HEK293 (cell line): ENCODE data around the gene LARP1.

ENCODE experiments used
- GLI2 ChIP-seq: fragments of 450-650 bp; formaldehyde crosslinking; IDR thresholded peaks from 2 replicates; pipeline ENCODE4; 2017; ENCODE audit warnings: missing biosample characterization, missing genetic modification characterization, low read depth, borderline replicate concordance
- GLIS1 ChIP-seq: fragments of 450-650 bp; formaldehyde crosslinking; IDR thresholded peaks from 2 replicates; pipeline ENCODE4 v1.5.1; 2016; ENCODE audit warnings: missing biosample characterization, missing genetic modification characterization
- GLIS2 ChIP-seq: fragments of 450-650 bp; formaldehyde crosslinking; IDR thresholded peaks from 2 replicates; pipeline ENCODE4 v1.5.1; 2016; ENCODE audit warnings: missing biosample characterization, missing genetic modification characterization
- HOXD13 ChIP-seq: sonication (generic); formaldehyde crosslinking; IDR thresholded peaks from 2 replicates; pipeline ENCODE4 v1.8.0; 2022; ENCODE audit warnings: missing genetic modification reagents, borderline replicate concordance
- PRDM6 ChIP-seq: fragments of 450-650 bp; formaldehyde crosslinking; IDR thresholded peaks from 2 replicates; pipeline ENCODE4 v1.5.1; 2017; ENCODE audit warnings: missing biosample characterization, missing genetic modification characterization
- SALL2 ChIP-seq: fragments of 450-650 bp; formaldehyde crosslinking; IDR thresholded peaks from 2 replicates; pipeline ENCODE4 v1.5.0; 2017; ENCODE audit warnings: missing biosample characterization, mild to moderate bottlenecking, missing genetic modification characterization, borderline replicate concordance
- ZBTB17 ChIP-seq: fragments of 450-650 bp; formaldehyde crosslinking; IDR thresholded peaks from 2 replicates; pipeline ENCODE4 v1.5.1; 2016; ENCODE audit warnings: missing biosample characterization, missing genetic modification characterization
- ZBTB20 ChIP-seq: fragments of 450-650 bp; formaldehyde crosslinking; IDR thresholded peaks from 2 replicates; pipeline ENCODE4 v1.5.1; 2016; ENCODE audit warnings: missing biosample characterization, missing genetic modification characterization
- ZBTB44 ChIP-seq: fragments of 450-650 bp; IDR thresholded peaks from 2 replicates; pipeline ENCODE4 v1.5.1; 2018; ENCODE audit warnings: missing biosample characterization, mild to moderate bottlenecking, missing genetic modification characterization
- ZFP3 ChIP-seq: fragments of 450-650 bp; formaldehyde crosslinking; IDR thresholded peaks from 2 replicates; pipeline ENCODE4 v1.5.1; 2016; ENCODE audit warnings: low read depth, missing biosample characterization, missing genetic modification characterization
- ZFP37 ChIP-seq: fragments of 450-650 bp; formaldehyde crosslinking; IDR thresholded peaks from 2 replicates; pipeline ENCODE4 v1.5.1; 2016; ENCODE audit warnings: missing biosample characterization, missing genetic modification characterization
- ZIC2 ChIP-seq: fragments of 450-650 bp; formaldehyde crosslinking; IDR thresholded peaks from 2 replicates; pipeline ENCODE4 v1.5.1; 2016; ENCODE audit warnings: missing biosample characterization, missing genetic modification characterization
- ZNF133 ChIP-seq: fragments of 450-650 bp; formaldehyde crosslinking; IDR thresholded peaks from 2 replicates; pipeline ENCODE4 v1.5.1; 2016; ENCODE audit warnings: missing biosample characterization, missing genetic modification characterization
- ZNF214 ChIP-seq: fragments of 450-650 bp; formaldehyde crosslinking; IDR thresholded peaks from 2 replicates; pipeline ENCODE4 v1.5.1; 2017; ENCODE audit warnings: missing biosample characterization, mild to moderate bottlenecking, missing genetic modification characterization, borderline replicate concordance
- ZNF248 ChIP-seq: fragments of 450-650 bp; formaldehyde crosslinking; IDR thresholded peaks from 2 replicates; pipeline ENCODE4 v1.5.1; 2017; ENCODE audit warnings: missing biosample characterization, missing genetic modification characterization
- ZNF37A ChIP-seq: fragments of 450-650 bp; IDR thresholded peaks from 2 replicates; pipeline ENCODE4 v1.5.1; 2018; ENCODE audit warnings: missing biosample characterization, missing genetic modification characterization
- ZNF501 ChIP-seq: fragments of 450-650 bp; formaldehyde crosslinking; IDR thresholded peaks from 2 replicates; pipeline ENCODE4 v1.5.1; 2016; ENCODE audit warnings: missing biosample characterization, missing genetic modification characterization
- ZNF518A ChIP-seq: fragments of 450-650 bp; formaldehyde crosslinking; conservative IDR thresholded peaks from 2 replicates; pipeline ENCODE4 v1.5.1; 2016; ENCODE audit warnings: low read depth, missing biosample characterization, missing genetic modification characterization
- ZNF654 ChIP-seq: fragments of 450-650 bp; formaldehyde crosslinking; IDR thresholded peaks from 2 replicates; pipeline ENCODE4 v1.5.1; 2016; ENCODE audit warnings: low read depth, missing biosample characterization, missing genetic modification characterization
- ZNF747 ChIP-seq: fragments of 450-650 bp; formaldehyde crosslinking; IDR thresholded peaks from 2 replicates; pipeline ENCODE4 v1.5.1; 2016; ENCODE audit warnings: missing biosample characterization, missing genetic modification characterization
- TF ChIP-seq, protein P1 (sequence below): fragments of 450-650 bp; formaldehyde crosslinking; IDR thresholded peaks from 2 replicates; pipeline ENCODE4 v1.5.1; 2017; ENCODE audit warnings: missing biosample characterization, missing genetic modification characterization
- TF ChIP-seq, protein P2 (sequence below): sonication (generic); formaldehyde crosslinking; IDR thresholded peaks from 2 replicates; pipeline ENCODE4 v1.8.1; 2022; ENCODE audit warnings: mild to moderate bottlenecking, moderate library complexity, missing genetic modification reagents
- TF ChIP-seq, protein P3 (sequence below): fragments of 450-650 bp; formaldehyde crosslinking; IDR thresholded peaks from 2 replicates; pipeline ENCODE4 v1.5.1; 2016; ENCODE audit warnings: missing biosample characterization, missing genetic modification characterization
- TF ChIP-seq, protein P4 (sequence below): fragments of 450-650 bp; formaldehyde crosslinking; IDR thresholded peaks from 2 replicates; pipeline ENCODE4 v1.5.1; 2016; ENCODE audit warnings: missing biosample characterization, missing genetic modification characterization

Gene LARP1

DNA sequence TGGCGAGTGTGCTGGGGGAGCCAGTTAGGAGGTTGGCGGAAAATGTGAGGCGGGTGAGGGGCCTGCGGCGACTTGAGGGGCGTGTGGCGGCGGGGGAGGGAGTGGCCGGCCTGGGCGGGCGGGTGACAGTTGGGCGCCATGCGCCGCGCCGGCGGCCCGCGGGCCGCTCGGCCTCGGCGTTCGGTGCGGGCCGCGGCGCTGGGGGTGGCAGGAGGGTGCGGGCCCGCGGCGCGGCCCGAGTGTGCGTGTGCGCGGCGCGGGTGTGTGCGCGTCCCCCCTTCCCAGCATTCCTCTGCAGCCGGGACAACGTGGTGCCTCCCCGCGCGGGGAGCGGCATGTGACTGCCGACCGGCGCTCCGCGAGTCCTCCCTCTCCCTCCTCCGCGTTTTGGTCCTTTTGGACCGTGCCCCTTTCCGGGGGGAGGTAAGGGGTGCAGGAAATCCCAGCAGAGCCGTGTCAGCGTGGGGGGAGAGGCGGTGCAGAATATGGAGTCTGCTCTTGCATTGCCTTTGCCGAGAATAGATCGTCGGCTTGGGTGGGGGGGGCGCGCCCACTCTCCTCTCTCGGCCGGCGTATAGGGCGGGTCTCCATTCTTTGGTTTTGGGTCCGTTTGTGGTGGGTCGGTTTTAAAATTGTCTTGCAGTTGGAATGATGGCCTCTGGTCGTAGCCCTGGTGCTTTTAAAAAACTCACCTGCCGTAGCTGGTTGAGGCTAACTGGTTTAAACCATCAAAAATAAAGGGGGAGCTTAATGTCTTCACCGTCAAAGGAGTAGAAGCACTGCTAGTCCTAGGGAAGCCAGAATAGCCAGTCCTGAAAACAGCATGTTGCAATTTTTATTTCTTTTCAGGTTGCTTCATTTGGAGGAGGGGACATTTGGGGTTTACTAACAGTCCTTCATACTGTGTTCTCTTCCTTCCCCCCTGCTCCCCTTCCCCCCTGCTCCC is 2.0 kb downstream of the LARP1 start (continued):
- TF ChIP-seq ZNF518A (no peak), ZNF747 (no peak), GLIS1 (peak; percentile 56), ZIC2 (tag by site-specific recombination) (0 out of 2 replicates have a peak, but pooled peaks have one; percentile 14), ZFP37 (tag by site-specific recombination) (no peak), GLIS2 (peak; percentile 80), ZFP3 (tag by site-specific recombination) (no peak), ZBTB17 (peak; percentile 52), HOXD13 (CRISPR knock-in tag) (no peak), ZNF214 (tag by site-specific recombination) (no peak), SALL2 (tag by site-specific recombination) (no peak), ZBTB20 (tag by site-specific recombination) (no peak), ZBTB44 (no peak), ZNF133 (tag by site-specific recombination) (no peak), ZNF248 (no peak), ZNF37A (tag by site-specific recombination) (no peak), PRDM6 (tag by site-specific recombination) (no peak), ZNF654 (tag by site-specific recombination) (no peak), ZNF501 (tag by site-specific recombination) (peak; percentile 39; the same call in 1 of the 2 replicates), GLI2 (no peak)
- TF ChIP-seq, protein P1, sequence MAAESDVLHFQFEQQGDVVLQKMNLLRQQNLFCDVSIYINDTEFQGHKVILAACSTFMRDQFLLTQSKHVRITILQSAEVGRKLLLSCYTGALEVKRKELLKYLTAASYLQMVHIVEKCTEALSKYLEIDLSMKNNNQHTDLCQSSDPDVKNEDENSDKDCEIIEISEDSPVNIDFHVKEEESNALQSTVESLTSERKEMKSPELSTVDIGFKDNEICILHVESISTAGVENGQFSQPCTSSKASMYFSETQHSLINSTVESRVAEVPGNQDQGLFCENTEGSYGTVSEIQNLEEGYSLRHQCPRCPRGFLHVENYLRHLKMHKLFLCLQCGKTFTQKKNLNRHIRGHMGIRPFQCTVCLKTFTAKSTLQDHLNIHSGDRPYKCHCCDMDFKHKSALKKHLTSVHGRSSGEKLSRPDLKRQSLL (tag by site-specific recombination), result no peak
- TF ChIP-seq, protein P2, sequence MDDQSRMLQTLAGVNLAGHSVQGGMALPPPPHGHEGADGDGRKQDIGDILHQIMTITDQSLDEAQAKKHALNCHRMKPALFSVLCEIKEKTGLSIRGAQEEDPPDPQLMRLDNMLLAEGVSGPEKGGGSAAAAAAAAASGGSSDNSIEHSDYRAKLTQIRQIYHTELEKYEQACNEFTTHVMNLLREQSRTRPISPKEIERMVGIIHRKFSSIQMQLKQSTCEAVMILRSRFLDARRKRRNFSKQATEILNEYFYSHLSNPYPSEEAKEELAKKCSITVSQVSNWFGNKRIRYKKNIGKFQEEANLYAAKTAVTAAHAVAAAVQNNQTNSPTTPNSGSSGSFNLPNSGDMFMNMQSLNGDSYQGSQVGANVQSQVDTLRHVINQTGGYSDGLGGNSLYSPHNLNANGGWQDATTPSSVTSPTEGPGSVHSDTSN (CRISPR knock-in tag), result no peak
- TF ChIP-seq, protein P3, sequence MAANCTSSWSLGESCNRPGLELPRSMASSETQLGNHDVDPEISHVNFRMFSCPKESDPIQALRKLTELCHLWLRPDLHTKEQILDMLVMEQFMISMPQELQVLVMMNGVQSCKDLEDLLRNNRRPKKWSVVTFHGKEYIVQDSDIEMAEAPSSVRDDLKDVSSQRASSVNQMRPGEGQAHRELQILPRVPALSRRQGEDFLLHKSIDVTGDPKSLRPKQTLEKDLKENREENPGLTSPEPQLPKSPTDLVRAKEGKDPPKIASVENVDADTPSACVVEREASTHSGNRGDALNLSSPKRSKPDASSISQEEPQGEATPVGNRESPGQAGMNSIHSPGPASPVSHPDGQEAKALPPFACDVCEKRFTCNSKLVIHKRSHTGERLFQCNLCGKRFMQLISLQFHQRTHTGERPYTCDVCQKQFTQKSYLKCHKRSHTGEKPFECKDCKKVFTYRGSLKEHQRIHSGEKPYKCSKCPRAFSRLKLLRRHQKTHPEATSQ (tag by site-specific recombination), result no peak
- TF ChIP-seq, protein P4, sequence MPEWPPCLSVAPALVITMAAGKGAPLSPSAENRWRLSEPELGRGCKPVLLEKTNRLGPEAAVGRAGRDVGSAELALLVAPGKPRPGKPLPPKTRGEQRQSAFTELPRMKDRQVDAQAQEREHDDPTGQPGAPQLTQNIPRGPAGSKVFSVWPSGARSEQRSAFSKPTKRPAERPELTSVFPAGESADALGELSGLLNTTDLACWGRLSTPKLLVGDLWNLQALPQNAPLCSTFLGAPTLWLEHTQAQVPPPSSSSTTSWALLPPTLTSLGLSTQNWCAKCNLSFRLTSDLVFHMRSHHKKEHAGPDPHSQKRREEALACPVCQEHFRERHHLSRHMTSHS (tag by site-specific recombination), result no peak
